ENCODE measurements around the gene BRD7. TPM values are rescaled to one million over a fixed set of nuclear protein-coding genes. Genes with fewer than 3 reads are reported as not detected.

The BRD7 gene
- total RNA-seq, 4 donors from 2014 or later = 29.9 to 58.0 (median 38.5) TPM

- Histone ChIP-seq H3K4me3 (no peak overlapping the region), H3K36me3 (no peaks in the 10 kb centered on the region), H3K27ac (no peak overlapping the region), H3K4me1 (peaks cover 1 to 31% (median 8%) of the 10 kb centered on the region in 4 donors), H3K27me3 (no peaks in the 10 kb centered on the region), H3K9me3 (no peaks in the 10 kb centered on the region)
- intact Hi-C loops (cut with DNase I; ENCODE audit: low total_unique reads) = no loop called here
- TF ChIP-seq CTCF (IDR thresholded peaks at IDR 0.05) (no peak), POLR2AphosphoS5 (IDR thresholded peaks at IDR 0.05) (no peak), POLR2A (IDR thresholded peaks at IDR 0.05) (no peak), EP300 (IDR thresholded peaks at IDR 0.05; ENCODE audit: low read depth) (no peak)
- in situ Hi-C loops (cut with MboI; ENCODE audit: low pct_ligation_motif_present in 1 of 4, low pct_unique_long_range_greater_than_20kb in 1 of 4, low sequenced_read_pairs in 3 of 4) = no loop called here
- WGBS, 2 donors (ENCODE audit: low coverage in 1 of 2) = 87% methylated on average over 7 of the region's 7 CpGs; no CpG with 5 or more reads in 1 of the 2 donors
- DNase-seq = no peak
Observed at GRCh38 chr16:50272111-50272571, 96.6 kb downstream of the BRD7 start.

DNA sequence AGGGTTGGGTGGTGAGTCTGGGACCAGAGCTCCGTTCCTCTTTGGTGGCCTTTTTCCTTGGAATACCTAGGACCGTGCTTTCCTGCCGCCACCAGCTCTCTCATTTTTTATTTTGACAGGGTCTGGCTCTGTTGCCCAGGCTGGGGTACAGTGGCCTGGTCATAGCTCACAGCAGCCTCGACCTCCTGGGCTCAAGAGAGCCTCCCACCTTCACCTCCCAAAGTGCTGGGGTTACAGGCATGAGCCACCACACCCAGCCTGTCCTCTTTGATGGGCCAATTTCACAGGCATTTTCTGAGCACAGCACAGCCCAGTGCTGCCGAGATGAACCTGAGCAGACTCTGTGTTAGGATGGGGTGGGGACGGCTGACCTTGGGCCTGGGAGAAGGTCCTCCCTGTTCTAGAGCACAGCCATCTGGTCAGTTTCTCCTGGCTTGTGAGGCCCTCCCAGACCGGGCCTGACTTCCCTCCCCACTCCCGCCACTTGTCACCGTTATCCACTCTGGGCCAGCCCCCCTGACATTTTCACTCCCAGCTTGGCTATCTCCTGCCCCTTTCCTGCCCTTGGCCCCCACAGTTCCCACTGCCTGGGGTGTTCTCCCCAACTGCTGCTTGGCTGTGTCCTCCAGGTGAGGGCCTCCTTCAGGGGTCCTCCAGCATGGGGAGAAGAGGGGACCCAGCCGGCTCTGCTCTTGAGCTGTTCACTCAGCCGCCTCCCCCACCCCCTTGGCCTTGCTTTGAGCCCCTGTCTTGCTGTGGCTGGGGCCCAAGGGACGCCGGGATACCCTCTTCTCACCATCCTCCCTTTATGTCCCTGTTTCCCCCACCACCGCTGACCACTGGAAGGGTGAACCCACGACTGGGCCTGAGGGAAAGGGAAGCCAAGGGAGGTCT lies 97.4 kb downstream of the BRD7 start:
- Histone ChIP-seq H3K9me3 (no peaks in the 10 kb centered on the region), H3K4me3 (no peak overlapping the region), H3K27ac (no peak overlapping the region), H3K4me1 (peaks cover 9 to 38% (median 15%) of the 10 kb centered on the region in 4 donors), H3K27me3 (no peaks in the 10 kb centered on the region), H3K36me3 (no peaks in the 10 kb centered on the region)
- intact Hi-C loops (cut with DNase I; ENCODE audit: low total_unique reads) = no loop called here
- WGBS, 2 donors (ENCODE audit: low coverage in 1 of 2) = 83% methylated on average over 15 of the region's 15 CpGs; no CpG with 5 or more reads in 1 of the 2 donors
- in situ Hi-C loops (cut with MboI; ENCODE audit: low pct_ligation_motif_present in 1 of 4, low pct_unique_long_range_greater_than_20kb in 1 of 4, low sequenced_read_pairs in 3 of 4) = no loop called here
- DNase-seq = no peak
- TF ChIP-seq CTCF (IDR thresholded peaks at IDR 0.05) (no peak), POLR2A (IDR thresholded peaks at IDR 0.05) (no peak), POLR2AphosphoS5 (IDR thresholded peaks at IDR 0.05) (no peak), EP300 (IDR thresholded peaks at IDR 0.05; ENCODE audit: low read depth) (no peak)

DNA sequence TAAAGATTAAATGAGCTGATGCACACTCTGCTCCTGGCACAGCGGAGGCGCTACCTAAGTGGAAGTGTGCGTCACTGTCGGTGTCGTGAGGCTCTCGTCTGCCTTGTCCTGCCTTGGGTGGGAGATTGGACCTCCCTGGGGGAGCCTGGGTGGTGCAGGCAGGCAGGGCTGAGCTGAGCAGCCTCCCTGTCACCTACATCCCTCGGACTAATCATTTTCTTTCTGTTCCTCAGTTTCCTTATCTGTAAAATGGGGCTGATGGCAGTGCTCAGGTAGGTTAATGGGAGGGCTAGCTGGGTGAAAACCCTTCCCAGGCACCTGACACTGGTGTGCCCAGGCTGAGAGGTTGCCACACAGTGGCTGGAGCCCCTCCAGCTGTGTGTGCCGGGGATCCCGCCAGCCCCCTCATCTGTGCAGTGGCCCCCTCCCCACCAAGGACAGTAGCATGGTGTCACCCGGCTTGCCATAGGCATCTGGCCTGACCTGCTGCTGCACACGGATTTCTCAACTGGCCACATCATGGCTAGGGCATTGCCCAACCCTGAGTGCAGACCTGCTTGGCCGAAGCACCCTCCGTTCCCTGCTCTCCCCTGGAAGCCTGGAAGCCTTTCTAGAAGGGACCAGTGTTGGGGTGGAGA lies 98.2 kb downstream of the BRD7 start:
- Histone ChIP-seq H3K4me3 (no peak overlapping the region), H3K4me1 (peaks cover 9 to 46% (median 20%) of the 10 kb centered on the region in 4 donors), H3K27ac (no peak overlapping the region), H3K36me3 (no peaks in the 10 kb centered on the region), H3K9me3 (no peaks in the 10 kb centered on the region), H3K27me3 (no peaks in the 10 kb centered on the region)
- 83% methylated on average over 12 of the region's 13 CpGs; no CpG with 5 or more reads in 1 of the 2 donors for WGBS, 2 donors (ENCODE audit: low coverage in 1 of 2)
- in situ Hi-C loops (cut with MboI; ENCODE audit: low pct_ligation_motif_present in 1 of 4, low pct_unique_long_range_greater_than_20kb in 1 of 4, low sequenced_read_pairs in 3 of 4) = no loop called here
- no peak for DNase-seq
- TF ChIP-seq EP300 (IDR thresholded peaks at IDR 0.05; ENCODE audit: low read depth) (no peak), POLR2AphosphoS5 (IDR thresholded peaks at IDR 0.05) (no peak), POLR2A (IDR thresholded peaks at IDR 0.05) (no peak), CTCF (IDR thresholded peaks at IDR 0.05) (no peak)
- intact Hi-C loops (cut with DNase I; ENCODE audit: low total_unique reads) = no loop called here

- Histone ChIP-seq H3K9me3 (no peaks in the 10 kb centered on the region), H3K4me1 (peaks cover 9 to 43% (median 23%) of the 10 kb centered on the region in 4 donors), H3K36me3 (no peaks in the 10 kb centered on the region), H3K27ac (no peak overlapping the region), H3K4me3 (no peak overlapping the region), H3K27me3 (no peaks in the 10 kb centered on the region)
- in situ Hi-C loops (cut with MboI; ENCODE audit: low pct_ligation_motif_present in 1 of 4, low pct_unique_long_range_greater_than_20kb in 1 of 4, low sequenced_read_pairs in 3 of 4) (no loop called here), intact Hi-C loops (cut with DNase I; ENCODE audit: low total_unique reads) (no loop called here)
- no peak for DNase-seq
- TF ChIP-seq POLR2A (IDR thresholded peaks at IDR 0.05) = no peak
- TF ChIP-seq CTCF (IDR thresholded peaks at IDR 0.05) = no peak
- no peak for TF ChIP-seq POLR2AphosphoS5 (IDR thresholded peaks at IDR 0.05)
- TF ChIP-seq EP300 (IDR thresholded peaks at IDR 0.05; ENCODE audit: low read depth) = no peak
- WGBS, 2 donors (ENCODE audit: low coverage in 1 of 2) = 88 to 100% methylated on average over 1 to 12 of the region's 12 CpGs
Observed at GRCh38 chr16:50269769-50270509, 98.8 kb downstream of the BRD7 start.

Measured in transverse colon (tissue), 4 donors.